ENCODE results near the gene IDH2. TPM values are rescaled to one million over a fixed set of nuclear protein-coding genes. Genes with fewer than 3 reads are reported as not detected.
"Not testable (repeated sequence)": the region's sequence is repeated elsewhere in the genome, so short reads cannot be mapped to it uniquely, and the experiment has no call there.

Gene IDH2
- total RNA-seq, 4 donors from 2014 or later = 60.7 to 155 (median 103) TPM

GRCh38 chr15:90071220-90071807, 31.0 kb downstream of the IDH2 start:
- Histone ChIP-seq H3K9me3 (no peaks in the 10 kb centered on the region), H3K4me1 (peaks cover 18 to 50% (median 23%) of the 10 kb centered on the region in 3 donors), H3K36me3 (peaks cover 14 to 78% (median 19%) of the 10 kb centered on the region in 3 donors), H3K4me3 (no peak overlapping the region), H3K27ac (peak overlapping the region in 1 of 4 donors; percentile 55), H3K27me3 (no peaks in the 10 kb centered on the region)
- DNase-seq = peak; percentile 33
- TF ChIP-seq POLR2A (IDR thresholded peaks at IDR 0.05) = no peak
- TF ChIP-seq CTCF (IDR thresholded peaks at IDR 0.05) = peak; percentile 68 to 85 (median 80)
- WGBS, 2 donors = 42 to 53% methylated on average over 5 of the region's 5 CpGs
- intact Hi-C loops (cut with DNase I) = loop anchor here (5.0 to 10.0 kb wide), 2 partner anchors 67 to 174 kb away; partner anchors contain the start of gene ZNF710

- not testable (repeated sequence) for H3K9me3 ChIP-seq, DNase-seq, H3K27me3 ChIP-seq, H3K4me3 ChIP-seq
- Histone ChIP-seq H3K27ac (peak overlapping the region in 1 of 4 donors; percentile 55), H3K4me1 (peaks cover 11 to 45% (median 18%) of the 10 kb centered on the region in 3 donors), H3K36me3 (peaks cover 14 to 73% (median 19%) of the 10 kb centered on the region in 3 donors)
- 95 to 100% methylated on average over 2 of the region's 2 CpGs for WGBS, 2 donors
- intact Hi-C loops (cut with DNase I) = loop anchor here (5.0 to 10.0 kb wide), 2 partner anchors 66 to 173 kb away; partner anchors contain the start of gene ZNF710
Measured at GRCh38 chr15:90070623-90071022, 31.6 kb downstream of the IDH2 start.

GRCh38 chr15:90067953-90068606, 34.2 kb downstream of the IDH2 start:
- no peak for DNase-seq
- WGBS, 2 donors = 90 to 94% methylated on average over 30 to 31 of the region's 37 CpGs
- no peak overlapping the region for H3K27ac ChIP-seq
- peaks cover 4 to 48% (median 15%) of the 10 kb centered on the region in 3 donors for H3K36me3 ChIP-seq
- intact Hi-C loops (cut with DNase I) = no loop called here
- H3K4me1 ChIP-seq = peaks cover 13 to 59% (median 27%) of the 10 kb centered on the region in 3 donors
- no peak overlapping the region for H3K4me3 ChIP-seq
- no peaks in the 10 kb centered on the region for H3K27me3 ChIP-seq
- no peaks in the 10 kb centered on the region for H3K9me3 ChIP-seq
- TF ChIP-seq POLR2A (IDR thresholded peaks at IDR 0.05) = no peak

GRCh38 chr15:90067181-90067952, 34.9 kb downstream of the IDH2 start:
- H3K27me3 ChIP-seq = no peaks in the 10 kb centered on the region
- no peak overlapping the region for H3K4me3 ChIP-seq
- DNase-seq = no peak
- peaks cover 20 to 66% (median 35%) of the 10 kb centered on the region in 3 donors for H3K4me1 ChIP-seq
- peaks cover 4 to 41% (median 14%) of the 10 kb centered on the region in 3 donors for H3K36me3 ChIP-seq
- WGBS, 2 donors = 92 to 100% methylated on average over 5 to 12 of the region's 55 CpGs
- intact Hi-C loops (cut with DNase I) = no loop called here
- TF ChIP-seq CTCF (IDR thresholded peaks at IDR 0.05) = no peak
- TF ChIP-seq POLR2A (IDR thresholded peaks at IDR 0.05) = no peak
- H3K9me3 ChIP-seq = no peaks in the 10 kb centered on the region
- H3K27ac ChIP-seq = peak overlapping the region in 2 of 4 donors; percentile 13 to 22

GRCh38 chr15:90065682-90066049, 36.6 kb downstream of the IDH2 start:
- no peak for DNase-seq
- TF ChIP-seq CTCF (IDR thresholded peaks at IDR 0.05) = no peak
- TF ChIP-seq POLR2A (IDR thresholded peaks at IDR 0.05) = no peak
- peaks cover 32 to 70% (median 43%) of the 10 kb centered on the region in 3 donors for H3K4me1 ChIP-seq
- no peaks in the 10 kb centered on the region for H3K9me3 ChIP-seq
- H3K4me3 ChIP-seq = no peak overlapping the region
- 73 to 87% methylated on average over 5 to 7 of the region's 7 CpGs for WGBS, 2 donors
- intact Hi-C loops (cut with DNase I) = no loop called here
- peak overlapping the region; percentile 65 to 85 (median 76) for H3K27ac ChIP-seq
- peaks cover 4 to 33% (median 14%) of the 10 kb centered on the region in 3 donors for H3K36me3 ChIP-seq
- H3K27me3 ChIP-seq = no peaks in the 10 kb centered on the region

Measured in esophagus squamous epithelium (tissue), 5 donors.